Lower lobe of right lung (tissue), 2 donors: ENCODE measurements around the gene PAFAH1B1. TPM values are rescaled to one million over a fixed set of nuclear protein-coding genes. Genes with fewer than 3 reads are reported as not detected.
"Not testable (repeated sequence)": the region's sequence is repeated elsewhere in the genome, so short reads cannot be mapped to it uniquely, and the experiment has no call there.

ENCODE experiments used
- ATAC-seq, 2 donors: fragments of 200-7000 bp; cut with Tn5 transposase; one replicate each; pipeline ENCODE4 v1.9.1; 2020 to 2022; ENCODE audit warnings: mild to moderate bottlenecking in 2 of 2, moderate library complexity in 2 of 2
- DNase-seq: peaks from one replicate; pipeline ENCODE4 v3.0.0-alpha.2; 2020
- H3K27ac ChIP-seq: fragments of 200-600 bp; one replicate; pipeline ENCODE4 v1.8.0; 2022
- H3K27me3 ChIP-seq: fragments of 200-600 bp; one replicate; pipeline ENCODE4 v1.8.0; 2022; ENCODE audit warnings: low read depth
- H3K36me3 ChIP-seq: fragments of 200-600 bp; one replicate; pipeline ENCODE4 v1.8.0; 2022; ENCODE audit warnings: mild to moderate bottlenecking
- H3K4me1 ChIP-seq: fragments of 200-600 bp; one replicate; pipeline ENCODE4 v1.8.0; 2022
- H3K4me3 ChIP-seq: fragments of 200-600 bp; one replicate; pipeline ENCODE4 v1.8.0; 2022; ENCODE audit warnings: mild to moderate bottlenecking
- H3K9me3 ChIP-seq: fragments of 200-600 bp; one replicate; pipeline ENCODE4 v1.8.0; 2022
- intact Hi-C: fragments of 100-400 bp; cut with DNase I; formaldehyde crosslinking; loops from one replicate; pipeline ENCODE4 v1.11.0; 2022
- total RNA-seq: library from RNA; stranded (reverse); fragmentation: NEBNext Ultra II Directional; extraction: Animal tissue kit (Norgen Biotek cat#: 25700); gene quantifications from one replicate; pipeline ENCODE4 v1.2.1, GENCODE V29; 2021
- TF ChIP-seq, protein P1 (sequence below): fragments of 200-600 bp; IDR thresholded peaks from one replicate; pipeline ENCODE4 v1.8.0; 2022; ENCODE audit warnings: antibody characterized with exemption, mild to moderate bottlenecking
- donor health status: DM: no; HTN: yes; CAD: no; lungs with severe emphysema.

Gene PAFAH1B1
- total RNA-seq, 1 donor from 2014 or later: 129 TPM

DNA sequence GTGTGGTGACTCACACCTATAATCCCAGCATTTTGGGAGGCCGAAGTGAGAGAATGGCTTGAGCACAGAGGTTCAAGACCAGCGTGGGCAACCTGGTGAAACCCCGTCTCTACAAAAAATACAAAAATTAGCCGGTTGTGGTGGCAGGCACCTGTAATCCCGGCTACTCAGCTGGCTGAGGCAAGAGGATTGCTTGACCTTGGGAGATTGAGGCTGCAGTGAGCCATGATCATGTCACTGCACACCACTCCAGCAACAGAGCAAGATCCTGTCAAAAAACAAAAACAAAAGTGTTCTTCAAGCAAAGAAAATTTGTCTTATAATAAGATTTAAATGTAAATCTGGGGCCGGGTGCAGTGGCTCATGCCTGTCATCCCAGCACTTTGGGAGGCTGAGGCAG lies 51.5 kb downstream of the PAFAH1B1 start:
- Histone ChIP-seq H3K27me3 (no peaks in the 10 kb centered on the region), H3K27ac (no peak overlapping the region), H3K9me3 (no peaks in the 10 kb centered on the region), H3K36me3 (peaks cover 59% of the 10 kb centered on the region), H3K4me1 (no peaks in the 10 kb centered on the region), H3K4me3 (no peak overlapping the region)
- no peak for ATAC-seq
- TF ChIP-seq, protein P1, sequence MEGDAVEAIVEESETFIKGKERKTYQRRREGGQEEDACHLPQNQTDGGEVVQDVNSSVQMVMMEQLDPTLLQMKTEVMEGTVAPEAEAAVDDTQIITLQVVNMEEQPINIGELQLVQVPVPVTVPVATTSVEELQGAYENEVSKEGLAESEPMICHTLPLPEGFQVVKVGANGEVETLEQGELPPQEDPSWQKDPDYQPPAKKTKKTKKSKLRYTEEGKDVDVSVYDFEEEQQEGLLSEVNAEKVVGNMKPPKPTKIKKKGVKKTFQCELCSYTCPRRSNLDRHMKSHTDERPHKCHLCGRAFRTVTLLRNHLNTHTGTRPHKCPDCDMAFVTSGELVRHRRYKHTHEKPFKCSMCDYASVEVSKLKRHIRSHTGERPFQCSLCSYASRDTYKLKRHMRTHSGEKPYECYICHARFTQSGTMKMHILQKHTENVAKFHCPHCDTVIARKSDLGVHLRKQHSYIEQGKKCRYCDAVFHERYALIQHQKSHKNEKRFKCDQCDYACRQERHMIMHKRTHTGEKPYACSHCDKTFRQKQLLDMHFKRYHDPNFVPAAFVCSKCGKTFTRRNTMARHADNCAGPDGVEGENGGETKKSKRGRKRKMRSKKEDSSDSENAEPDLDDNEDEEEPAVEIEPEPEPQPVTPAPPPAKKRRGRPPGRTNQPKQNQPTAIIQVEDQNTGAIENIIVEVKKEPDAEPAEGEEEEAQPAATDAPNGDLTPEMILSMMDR: no peak
- DNase-seq: no peak
- intact Hi-C loops: no loop called here

DNA sequence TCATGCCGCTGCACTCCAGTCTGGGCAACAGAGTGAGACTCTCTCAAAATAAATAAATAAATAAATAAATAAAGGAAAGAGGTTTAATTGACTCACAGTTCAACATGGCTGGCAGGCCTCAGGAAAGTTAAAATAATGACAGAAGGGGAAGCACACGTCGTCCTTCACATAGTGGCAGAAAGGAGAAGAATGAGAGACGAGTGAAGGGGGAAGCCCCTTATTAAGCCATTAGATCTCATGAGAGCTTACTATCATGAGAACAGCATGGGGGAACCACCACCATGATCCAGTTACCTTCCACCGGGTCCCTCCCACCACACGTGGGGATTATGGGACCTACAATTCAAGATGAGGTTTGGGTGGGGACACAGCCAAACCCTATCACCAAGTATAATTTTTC lies 54.5 kb downstream of the PAFAH1B1 start:
- Histone ChIP-seq H3K4me1 (no peaks in the 10 kb centered on the region), H3K36me3 (peaks cover 37% of the 10 kb centered on the region), H3K9me3 (no peaks in the 10 kb centered on the region), H3K27ac (no peak overlapping the region), H3K27me3 (no peaks in the 10 kb centered on the region), H3K4me3 (no peak overlapping the region)
- TF ChIP-seq, protein P1: no peak
- no peak for ATAC-seq
- DNase-seq: no peak
- intact Hi-C loops: no loop called here

DNA sequence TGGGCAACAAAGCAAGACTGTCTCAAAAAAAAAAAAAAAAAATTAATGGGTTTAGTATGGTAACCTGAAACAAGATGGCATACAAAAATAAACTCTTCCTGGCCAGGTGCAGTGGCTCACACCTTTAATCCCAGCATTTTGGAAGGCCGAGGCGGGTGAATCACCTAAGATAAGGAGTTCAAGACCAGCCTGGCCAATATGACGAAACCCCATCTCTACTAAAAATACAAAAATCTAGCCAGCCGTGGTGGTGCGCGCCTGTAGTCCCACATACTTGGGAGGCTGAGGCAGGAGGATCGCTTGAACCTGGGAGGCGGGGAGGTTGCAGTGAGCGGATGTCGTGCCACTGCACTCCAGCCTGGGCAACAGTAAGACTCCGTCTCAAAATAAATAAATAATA lies 55.7 kb downstream of the PAFAH1B1 start:
- TF ChIP-seq, protein P1: no peak
- no peak for ATAC-seq
- no peak overlapping the region for H3K4me3 ChIP-seq
- H3K4me1 ChIP-seq: no peaks in the 10 kb centered on the region
- H3K9me3 ChIP-seq: no peaks in the 10 kb centered on the region
- DNase-seq: no peak
- H3K27ac ChIP-seq: no peak overlapping the region
- no peaks in the 10 kb centered on the region for H3K27me3 ChIP-seq
- intact Hi-C loops: no loop called here
- H3K36me3 ChIP-seq: peaks cover 30% of the 10 kb centered on the region

DNA sequence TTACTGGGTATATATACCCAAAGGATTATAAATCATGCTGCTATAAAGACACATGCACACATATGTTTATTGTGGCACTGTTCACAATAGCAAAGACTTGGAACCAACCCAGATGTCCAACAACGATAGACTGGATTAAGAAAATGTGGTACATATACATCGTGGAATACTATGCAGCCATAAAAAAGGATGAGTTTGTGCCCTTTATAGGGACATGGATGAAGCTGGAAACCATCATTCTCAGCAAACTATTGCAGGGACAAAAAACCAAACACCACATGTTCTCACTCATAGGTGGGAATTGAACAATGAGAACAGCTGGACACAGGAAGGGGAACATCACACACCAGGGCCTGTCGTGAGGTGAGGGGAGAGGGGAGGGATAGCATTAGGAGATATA lies 59.5 kb downstream of the PAFAH1B1 start:
- H3K27me3 ChIP-seq, H3K9me3 ChIP-seq, ATAC-seq, intact Hi-C loops, H3K27ac ChIP-seq, H3K4me3 ChIP-seq, DNase-seq, H3K4me1 ChIP-seq: not testable (repeated sequence)
- H3K36me3 ChIP-seq: peaks cover 26% of the 10 kb centered on the region

DNA sequence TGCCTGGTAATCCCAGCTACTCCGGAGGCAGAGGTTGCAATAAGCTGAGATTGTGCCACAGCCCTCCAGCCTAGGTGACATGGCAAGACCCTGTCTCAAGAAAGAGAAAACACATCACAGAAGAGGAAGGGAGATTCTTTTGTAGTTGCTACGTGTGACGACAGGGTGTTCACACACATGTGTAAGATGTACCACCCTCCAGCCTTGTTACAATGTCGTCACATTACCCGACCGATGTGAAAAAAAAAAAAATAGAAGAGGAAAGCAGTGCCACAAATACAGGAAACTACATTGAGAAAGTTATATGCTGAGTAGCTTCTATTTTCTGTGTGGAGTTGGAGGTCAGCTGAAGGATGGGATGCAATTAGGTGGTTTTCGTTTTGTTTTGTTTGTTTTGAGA lies 62.1 kb downstream of the PAFAH1B1 start:
- DNase-seq: no peak
- intact Hi-C loops: no loop called here
- no peaks in the 10 kb centered on the region for H3K9me3 ChIP-seq
- H3K36me3 ChIP-seq: peaks cover 21% of the 10 kb centered on the region
- no peak for ATAC-seq
- TF ChIP-seq, protein P1: no peak
- H3K4me3 ChIP-seq: no peak overlapping the region
- H3K27ac ChIP-seq: no peak overlapping the region
- no peaks in the 10 kb centered on the region for H3K4me1 ChIP-seq
- H3K27me3 ChIP-seq: no peaks in the 10 kb centered on the region

DNA sequence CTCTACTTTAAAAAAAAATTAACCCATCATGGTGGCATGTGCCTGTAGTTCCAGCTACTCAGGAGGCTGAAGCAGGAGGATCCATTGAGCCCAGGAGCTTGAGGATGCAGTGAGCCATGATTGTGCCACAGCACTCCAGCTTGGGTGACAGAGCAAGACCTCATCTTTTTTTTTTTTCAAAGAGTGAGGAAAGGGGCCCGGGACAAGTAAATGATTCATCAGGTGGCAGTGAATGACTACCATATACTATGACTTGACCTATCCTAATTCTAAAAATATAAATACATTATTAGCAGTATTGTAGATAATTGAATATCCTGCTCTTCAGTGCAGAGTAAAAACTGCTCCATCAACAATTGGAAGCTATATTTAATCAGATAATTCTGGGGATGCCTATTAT lies 62.8 kb downstream of the PAFAH1B1 start:
- TF ChIP-seq, protein P1: no peak
- DNase-seq (no peak), ATAC-seq (no peak)
- H3K27me3 ChIP-seq: no peaks in the 10 kb centered on the region
- intact Hi-C loops: no loop called here
- H3K36me3 ChIP-seq: peaks cover 21% of the 10 kb centered on the region
- no peak overlapping the region for H3K4me3 ChIP-seq
- peaks cover under 1% of the 10 kb centered on the region for H3K4me1 ChIP-seq
- H3K9me3 ChIP-seq: no peaks in the 10 kb centered on the region
- no peak overlapping the region for H3K27ac ChIP-seq

DNA sequence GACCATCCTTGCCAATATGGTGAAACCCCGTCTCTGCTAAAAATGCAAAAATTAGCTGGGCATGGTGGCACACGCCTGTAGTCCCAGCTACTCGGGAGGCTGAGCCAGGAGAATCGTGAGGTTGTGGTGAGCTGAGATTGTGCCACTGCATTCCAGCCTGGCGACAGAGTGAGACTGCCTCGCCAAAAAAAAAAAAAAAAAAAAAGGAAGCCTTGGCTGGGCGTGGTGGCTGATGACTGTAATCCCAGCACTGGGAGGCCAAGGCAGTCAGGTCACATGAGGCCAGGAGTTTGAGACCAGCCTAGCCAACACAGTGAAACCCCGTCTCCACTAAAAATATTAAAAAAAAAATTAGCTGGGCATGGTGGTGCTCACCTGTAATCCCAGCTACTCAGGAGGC lies 65.9 kb downstream of the PAFAH1B1 start:
- H3K4me1 ChIP-seq, H3K4me3 ChIP-seq, H3K27me3 ChIP-seq, intact Hi-C loops, DNase-seq, H3K27ac ChIP-seq, H3K9me3 ChIP-seq: not testable (repeated sequence)
- peak; percentile 39 to 67 for ATAC-seq
- peaks cover 19% of the 10 kb centered on the region for H3K36me3 ChIP-seq

DNA sequence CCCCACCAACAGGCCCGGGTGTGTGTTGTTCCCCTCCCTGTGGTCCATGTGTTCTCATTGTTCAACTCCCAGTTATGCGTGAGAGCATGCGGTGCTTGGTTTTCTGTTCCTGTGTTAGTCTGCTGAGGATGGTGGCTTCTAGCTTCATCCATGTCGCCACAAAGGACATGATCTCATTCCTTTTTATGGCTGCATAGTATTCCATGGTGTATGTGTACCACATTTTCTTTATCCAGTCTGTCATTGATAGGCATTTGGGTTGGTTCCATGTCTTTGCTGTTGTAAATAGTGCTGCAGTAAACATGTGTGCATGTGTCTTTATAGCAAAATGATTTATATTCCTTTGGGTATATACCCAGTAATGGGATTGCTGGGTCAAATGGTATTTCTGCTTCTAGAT lies 67.0 kb downstream of the PAFAH1B1 start:
- ATAC-seq, intact Hi-C loops, H3K27ac ChIP-seq, H3K4me3 ChIP-seq, H3K9me3 ChIP-seq, H3K27me3 ChIP-seq, H3K4me1 ChIP-seq, DNase-seq: not testable (repeated sequence)
- peaks cover 16% of the 10 kb centered on the region for H3K36me3 ChIP-seq
